Measurements from ENCODE around the gene TRERF1.
"Not testable (repeated sequence)": the region's sequence is repeated elsewhere in the genome, so short reads cannot be mapped to it uniquely, and the experiment has no call there.

Gene TRERF1

GRCh38 chr6:42212442-42212841 lies 239.3 kb downstream of the TRERF1 start:
- Histone ChIP-seq H3K36me3 (ENCODE audit: control insufficient read depth, insufficient read depth, low read length) (peaks cover 62% of the 10 kb centered on the region), H3K4me3 (ENCODE audit: low read depth, low read length) (no peak overlapping the region), H3K9ac (ENCODE audit: low read depth, low read length) (no peak overlapping the region), H3K27ac (ENCODE audit: low read depth, low read length) (no peak overlapping the region), H3K4me1 (ENCODE audit: control insufficient read depth, insufficient read depth, low read length) (peaks cover 2% of the 10 kb centered on the region; the same call in 1 of the 2 replicates), H3K27me3 (ENCODE audit: control insufficient read depth, insufficient read depth, low read length) (no peaks in the 10 kb centered on the region), H3K9me3 (ENCODE audit: control insufficient read depth, insufficient read depth, low read length) (no peaks in the 10 kb centered on the region)

GRCh38 chr6:42211726-42212125 lies 240.0 kb downstream of the TRERF1 start:
- peaks cover 2% of the 10 kb centered on the region; the same call in 1 of the 2 replicates for H3K4me1 ChIP-seq (ENCODE audit: control insufficient read depth, insufficient read depth, low read length)
- no peak overlapping the region for H3K27ac ChIP-seq (ENCODE audit: low read depth, low read length)

DNA sequence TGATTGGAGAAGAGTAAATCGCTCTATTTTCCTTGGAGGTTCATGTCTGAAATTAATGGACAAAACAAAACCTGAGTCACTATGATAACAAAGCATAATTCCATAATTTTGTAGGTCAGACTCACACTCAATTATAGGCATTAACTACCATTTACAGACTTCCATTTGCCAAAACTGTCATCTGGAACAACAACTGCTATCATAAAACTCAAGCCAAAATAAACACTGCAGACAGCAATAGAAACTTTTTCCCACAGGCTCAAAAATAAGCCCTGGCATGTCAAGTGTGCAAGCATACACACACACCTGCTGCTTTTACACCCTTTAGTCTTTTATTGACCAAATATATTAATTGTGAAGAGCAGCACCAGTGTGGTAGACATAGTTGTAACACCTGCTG lies 241.2 kb downstream of the TRERF1 start:
- Histone ChIP-seq H3K27me3 (ENCODE audit: control insufficient read depth, insufficient read depth, low read length) (no peaks in the 10 kb centered on the region), H3K4me3 (ENCODE audit: low read depth, low read length) (no peak overlapping the region), H3K4me1 (ENCODE audit: control insufficient read depth, insufficient read depth, low read length) (peaks cover 2% of the 10 kb centered on the region; the same call in 1 of the 2 replicates), H3K27ac (ENCODE audit: low read depth, low read length) (no peak overlapping the region), H3K9me3 (ENCODE audit: control insufficient read depth, insufficient read depth, low read length) (no peaks in the 10 kb centered on the region), H3K9ac (ENCODE audit: low read depth, low read length) (no peak overlapping the region), H3K36me3 (ENCODE audit: control insufficient read depth, insufficient read depth, low read length) (peaks cover 67% of the 10 kb centered on the region)

More at GRCh38 chr6:42211726-42212125, 240.0 kb downstream of the TRERF1 start:
- H3K27me3 ChIP-seq (ENCODE audit: control insufficient read depth, insufficient read depth, low read length) = no peaks in the 10 kb centered on the region
- H3K9me3 ChIP-seq (ENCODE audit: control insufficient read depth, insufficient read depth, low read length) = no peaks in the 10 kb centered on the region
- no peak overlapping the region for H3K9ac ChIP-seq (ENCODE audit: low read depth, low read length)
- H3K4me3 ChIP-seq (ENCODE audit: low read depth, low read length) = no peak overlapping the region
- H3K36me3 ChIP-seq (ENCODE audit: control insufficient read depth, insufficient read depth, low read length) = peaks cover 64% of the 10 kb centered on the region

- not testable (repeated sequence) for H3K27ac ChIP-seq (ENCODE audit: low read depth, low read length); H3K4me3 ChIP-seq (ENCODE audit: low read depth, low read length); H3K9ac ChIP-seq (ENCODE audit: low read depth, low read length); H3K27me3 ChIP-seq (ENCODE audit: control insufficient read depth, insufficient read depth, low read length); H3K4me1 ChIP-seq (ENCODE audit: control insufficient read depth, insufficient read depth, low read length); H3K9me3 ChIP-seq (ENCODE audit: control insufficient read depth, insufficient read depth, low read length)
- peaks cover 51% of the 10 kb centered on the region for H3K36me3 ChIP-seq (ENCODE audit: control insufficient read depth, insufficient read depth, low read length)
Observed at GRCh38 chr6:42207559-42207958, 244.2 kb downstream of the TRERF1 start.

- Histone ChIP-seq H3K9ac (ENCODE audit: low read depth, low read length) (no peak overlapping the region), H3K4me1 (ENCODE audit: control insufficient read depth, insufficient read depth, low read length) (no peaks in the 10 kb centered on the region), H3K9me3 (ENCODE audit: control insufficient read depth, insufficient read depth, low read length) (no peaks in the 10 kb centered on the region), H3K4me3 (ENCODE audit: low read depth, low read length) (no peak overlapping the region), H3K27me3 (ENCODE audit: control insufficient read depth, insufficient read depth, low read length) (no peaks in the 10 kb centered on the region), H3K27ac (ENCODE audit: low read depth, low read length) (no peak overlapping the region), H3K36me3 (ENCODE audit: control insufficient read depth, insufficient read depth, low read length) (peaks cover 28% of the 10 kb centered on the region)
Observed at GRCh38 chr6:42204768-42205282, 246.9 kb downstream of the TRERF1 start.

- no peak overlapping the region for H3K9ac ChIP-seq (ENCODE audit: low read depth, low read length)
- no peaks in the 10 kb centered on the region for H3K4me1 ChIP-seq (ENCODE audit: control insufficient read depth, insufficient read depth, low read length)
- no peaks in the 10 kb centered on the region for H3K9me3 ChIP-seq (ENCODE audit: control insufficient read depth, insufficient read depth, low read length)
- peaks cover 12% of the 10 kb centered on the region for H3K36me3 ChIP-seq (ENCODE audit: control insufficient read depth, insufficient read depth, low read length)
- no peak overlapping the region for H3K4me3 ChIP-seq (ENCODE audit: low read depth, low read length)
- no peak overlapping the region for H3K27ac ChIP-seq (ENCODE audit: low read depth, low read length)
- no peaks in the 10 kb centered on the region for H3K27me3 ChIP-seq (ENCODE audit: control insufficient read depth, insufficient read depth, low read length)
Observed at GRCh38 chr6:42203183-42203582, 248.5 kb downstream of the TRERF1 start.

GRCh38 chr6:42202131-42202915 lies 249.4 kb downstream of the TRERF1 start:
- H3K27ac ChIP-seq (ENCODE audit: low read depth, low read length); H3K36me3 ChIP-seq (ENCODE audit: control insufficient read depth, insufficient read depth, low read length); H3K9ac ChIP-seq (ENCODE audit: low read depth, low read length); H3K9me3 ChIP-seq (ENCODE audit: control insufficient read depth, insufficient read depth, low read length); H3K27me3 ChIP-seq (ENCODE audit: control insufficient read depth, insufficient read depth, low read length); H3K4me3 ChIP-seq (ENCODE audit: low read depth, low read length); H3K4me1 ChIP-seq (ENCODE audit: control insufficient read depth, insufficient read depth, low read length): not testable (repeated sequence)

- Histone ChIP-seq H3K27ac (ENCODE audit: low read depth, low read length) (no peak overlapping the region), H3K36me3 (ENCODE audit: control insufficient read depth, insufficient read depth, low read length) (no peaks in the 10 kb centered on the region), H3K9me3 (ENCODE audit: control insufficient read depth, insufficient read depth, low read length) (no peaks in the 10 kb centered on the region), H3K4me1 (ENCODE audit: control insufficient read depth, insufficient read depth, low read length) (no peaks in the 10 kb centered on the region), H3K27me3 (ENCODE audit: control insufficient read depth, insufficient read depth, low read length) (no peaks in the 10 kb centered on the region), H3K9ac (ENCODE audit: low read depth, low read length) (no peak overlapping the region), H3K4me3 (ENCODE audit: low read depth, low read length) (no peak overlapping the region)
Observed at GRCh38 chr6:42201382-42201781, 250.3 kb downstream of the TRERF1 start.

GRCh38 chr6:42200035-42200434 lies 251.7 kb downstream of the TRERF1 start:
- H3K27me3 ChIP-seq (ENCODE audit: control insufficient read depth, insufficient read depth, low read length) = no peaks in the 10 kb centered on the region
- no peaks in the 10 kb centered on the region for H3K4me1 ChIP-seq (ENCODE audit: control insufficient read depth, insufficient read depth, low read length)
- no peaks in the 10 kb centered on the region for H3K36me3 ChIP-seq (ENCODE audit: control insufficient read depth, insufficient read depth, low read length)
- H3K9ac ChIP-seq (ENCODE audit: low read depth, low read length) = no peak overlapping the region
- no peak overlapping the region for H3K4me3 ChIP-seq (ENCODE audit: low read depth, low read length)
- H3K9me3 ChIP-seq (ENCODE audit: control insufficient read depth, insufficient read depth, low read length) = no peaks in the 10 kb centered on the region
- no peak overlapping the region for H3K27ac ChIP-seq (ENCODE audit: low read depth, low read length)

GRCh38 chr6:42199106-42199981 lies 252.4 kb downstream of the TRERF1 start:
- no peak overlapping the region for H3K27ac ChIP-seq (ENCODE audit: low read depth, low read length)
- no peaks in the 10 kb centered on the region for H3K36me3 ChIP-seq (ENCODE audit: control insufficient read depth, insufficient read depth, low read length)
- no peak overlapping the region for H3K4me3 ChIP-seq (ENCODE audit: low read depth, low read length)

More at GRCh38 chr6:42199106-42199981, 252.4 kb downstream of the TRERF1 start:
- no peaks in the 10 kb centered on the region for H3K9me3 ChIP-seq (ENCODE audit: control insufficient read depth, insufficient read depth, low read length)
- no peaks in the 10 kb centered on the region for H3K27me3 ChIP-seq (ENCODE audit: control insufficient read depth, insufficient read depth, low read length)
- H3K4me1 ChIP-seq (ENCODE audit: control insufficient read depth, insufficient read depth, low read length) = no peaks in the 10 kb centered on the region
- no peak overlapping the region for H3K9ac ChIP-seq (ENCODE audit: low read depth, low read length)
